Thyroid gland (tissue), 4 donors: ENCODE measurements around the gene HIVEP3. TPM values are rescaled to one million over a fixed set of nuclear protein-coding genes. Genes with fewer than 3 reads are reported as not detected.

Experiments
- DNase-seq, 2 donors: peaks; one replicate each; pipeline ENCODE4 v3.0.0-alpha.2; 2019
- H3K27ac ChIP-seq, 3 donors: fragments of 200-600 bp; sonication (generic); 1 replicate in 2 of 3; 2 replicates in 1 of 3; pipeline ENCODE4 v1.5.1; 2016 to 2019; ENCODE audit warnings: mild to moderate bottlenecking in 1 of 3, moderate library complexity in 1 of 3
- H3K27me3 ChIP-seq: fragments of 200-600 bp; sonication (generic); one replicate; pipeline ENCODE4 v1.5.1; 2019
- H3K36me3 ChIP-seq, 2 donors: fragments of 200-600 bp; sonication (generic); one replicate each; pipeline ENCODE4 v1.5.1; 2016 to 2019
- H3K4me1 ChIP-seq, 2 donors: fragments of 200-600 bp; sonication (generic); one replicate each; pipeline ENCODE4 v1.5.1; 2017 to 2019
- H3K4me3 ChIP-seq, 3 donors: fragments of 200-600 bp; sonication (generic); replicated peaks in 1 of 3; 1 replicate in 2 of 3; 2 replicates in 1 of 3; pipeline ENCODE4 v1.5.1; 2016; ENCODE audit warnings: mild to moderate bottlenecking in 1 of 3
- H3K9me3 ChIP-seq: fragments of 200-600 bp; sonication (generic); one replicate; pipeline ENCODE4 v1.5.1; 2017
- CTCF ChIP-seq, 6 experiments: fragments of 200-600 bp in 3 of 6; fragments of 450-650 bp in 3 of 6; sonication (generic) in 3 of 6; IDR thresholded peaks; one replicate each; pipeline ENCODE4 v1.5.1; 2016 to 2019; ENCODE audit warnings: antibody characterized with exemption in 6 of 6, mild to moderate bottlenecking in 2 of 6, inconsistent platforms in 1 of 6, moderate library complexity in 1 of 6
- POLR2A ChIP-seq, 2 donors: fragments of 450-650 bp; IDR thresholded peaks; one replicate each; pipeline ENCODE4 v1.6.1; 2017; ENCODE audit warnings: antibody characterized with exemption in 2 of 2, mild to moderate bottlenecking in 2 of 2, moderate library complexity in 1 of 2
- WGBS, 2 donors: methylation state at CpG; one replicate each; pipeline ENCODE4 v1.1.5; 2017; 5-methylcytosine and 5-hydroxymethylcytosine counted together
- intact Hi-C: fragments of 100-400 bp; cut with DNase I; formaldehyde crosslinking; loops from one replicate; pipeline ENCODE4 v1.15.1; 2023
- total RNA-seq, 4 donors: library from RNA; depleted of rRNA; stranded (reverse); fragments of >200 nt; gene quantifications; one replicate each; pipeline ENCODE4 v1.2.3, GENCODE V29; 2016

Gene HIVEP3
- total RNA-seq, 4 donors from 2014 or later = 9.7 to 13.5 (median 12.5) TPM

GRCh38 chr1:41674522-41674921 lies 244.2 kb downstream of the HIVEP3 start:
- 82 to 83% methylated on average over 10 of the region's 10 CpGs for WGBS, 2 donors
- Histone ChIP-seq H3K4me1 (peaks cover 0 to 18% of the 10 kb centered on the region in 2 donors), H3K9me3 (no peaks in the 10 kb centered on the region), H3K4me3 (no peak overlapping the region), H3K27me3 (no peaks in the 10 kb centered on the region), H3K27ac (no peak overlapping the region), H3K36me3 (no peaks in the 10 kb centered on the region)
- TF ChIP-seq CTCF (IDR thresholded peaks at IDR 0.05) = no peak
- no peak for TF ChIP-seq POLR2A (IDR thresholded peaks at IDR 0.05)
- DNase-seq = no peak
- intact Hi-C loops = no loop called here

- peaks cover 0 to 18% of the 10 kb centered on the region in 2 donors for H3K4me1 ChIP-seq
- no peak for TF ChIP-seq POLR2A (IDR thresholded peaks at IDR 0.05)
- no peaks in the 10 kb centered on the region for H3K27me3 ChIP-seq
- H3K27ac ChIP-seq = no peak overlapping the region
- H3K9me3 ChIP-seq = no peaks in the 10 kb centered on the region
- no peak for DNase-seq
- no peaks in the 10 kb centered on the region for H3K36me3 ChIP-seq
- intact Hi-C loops = no loop called here
- no peak overlapping the region for H3K4me3 ChIP-seq
- 61 to 68% methylated on average over 9 of the region's 9 CpGs for WGBS, 2 donors
Observed at GRCh38 chr1:41673806-41674205, 244.9 kb downstream of the HIVEP3 start.

GRCh38 chr1:41673378-41673777 lies 245.3 kb downstream of the HIVEP3 start:
- 48 to 53% methylated on average over 4 of the region's 4 CpGs for WGBS, 2 donors
- intact Hi-C loops = no loop called here
- Histone ChIP-seq H3K4me3 (no peak overlapping the region), H3K4me1 (peaks cover 0 to 14% of the 10 kb centered on the region in 2 donors), H3K27ac (no peak overlapping the region), H3K36me3 (no peaks in the 10 kb centered on the region), H3K27me3 (no peaks in the 10 kb centered on the region), H3K9me3 (no peaks in the 10 kb centered on the region)
- no peak for DNase-seq
- TF ChIP-seq POLR2A (IDR thresholded peaks at IDR 0.05) (no peak), CTCF (IDR thresholded peaks at IDR 0.05) (no peak)

GRCh38 chr1:41672641-41673361 lies 245.9 kb downstream of the HIVEP3 start:
- H3K36me3 ChIP-seq = no peaks in the 10 kb centered on the region
- no peaks in the 10 kb centered on the region for H3K9me3 ChIP-seq
- 77 to 85% methylated on average over 9 of the region's 9 CpGs for WGBS, 2 donors
- DNase-seq = no peak
- no peak overlapping the region for H3K27ac ChIP-seq
- intact Hi-C loops = no loop called here
- peaks cover 0 to 9% of the 10 kb centered on the region in 2 donors for H3K4me1 ChIP-seq
- TF ChIP-seq CTCF (IDR thresholded peaks at IDR 0.05) = no peak
- no peak for TF ChIP-seq POLR2A (IDR thresholded peaks at IDR 0.05)
- H3K27me3 ChIP-seq = no peaks in the 10 kb centered on the region
- no peak overlapping the region for H3K4me3 ChIP-seq

- no peak overlapping the region for H3K27ac ChIP-seq
- TF ChIP-seq POLR2A (IDR thresholded peaks at IDR 0.05) (no peak), CTCF (IDR thresholded peaks at IDR 0.05) (no peak)
- DNase-seq = no peak
- no peaks in the 10 kb centered on the region for H3K36me3 ChIP-seq
- H3K4me3 ChIP-seq = no peak overlapping the region
- H3K9me3 ChIP-seq = no peaks in the 10 kb centered on the region
- 80 to 84% methylated on average over 4 of the region's 4 CpGs for WGBS, 2 donors
- intact Hi-C loops = no loop called here
- H3K27me3 ChIP-seq = no peaks in the 10 kb centered on the region
- H3K4me1 ChIP-seq = peaks cover 0 to 11% of the 10 kb centered on the region in 2 donors
Observed at GRCh38 chr1:41672173-41672572, 246.5 kb downstream of the HIVEP3 start.
